Subcutaneous abdominal adipose tissue (tissue), 5 donors: ENCODE measurements around the gene ADGRF5.

Source experiments
- H3K27ac ChIP-seq: one replicate; pipeline ENCODE4 v1.7.0; 2013; ENCODE audit warnings: low read depth, mild to moderate bottlenecking, inconsistent platforms, low read length, moderate library complexity
- H3K27me3 ChIP-seq, 5 donors: one replicate each; pipeline ENCODE4 v1.7.0; 2013; ENCODE audit warnings: low read length in 5 of 5, inconsistent platforms in 1 of 5; ENCODE audit not compliant: control insufficient read depth in 5 of 5, insufficient read depth in 4 of 5
- H3K36me3 ChIP-seq, 5 donors: one replicate each; pipeline ENCODE4 v1.7.0; 2013; ENCODE audit warnings: low read length in 5 of 5; ENCODE audit not compliant: control insufficient read depth in 5 of 5, insufficient read depth in 5 of 5
- H3K4me1 ChIP-seq, 5 donors: one replicate each; pipeline ENCODE4 v1.7.0; 2013; ENCODE audit warnings: low read length in 5 of 5, mild to moderate bottlenecking in 3 of 5, moderate library complexity in 1 of 5; ENCODE audit not compliant: control insufficient read depth in 5 of 5, insufficient read depth in 5 of 5
- H3K4me3 ChIP-seq, 5 donors: one replicate each; pipeline ENCODE4 v1.7.0; 2013; ENCODE audit warnings: low read length in 5 of 5, low read depth in 1 of 5
- H3K9ac ChIP-seq, 5 donors: one replicate each; pipeline ENCODE4 v1.7.0; 2013; ENCODE audit warnings: low read length in 5 of 5, mild to moderate bottlenecking in 4 of 5, moderate library complexity in 3 of 5
- H3K9me3 ChIP-seq, 5 donors: one replicate each; pipeline ENCODE4 v1.7.0; 2013; ENCODE audit warnings: low read length in 5 of 5; ENCODE audit not compliant: control insufficient read depth in 5 of 5
- donor health status: healthy.
- donor health status: healthy.
- donor health status: healthy.
- donor health status: healthy.
- donor health status: healthy.

Gene ADGRF5

DNA sequence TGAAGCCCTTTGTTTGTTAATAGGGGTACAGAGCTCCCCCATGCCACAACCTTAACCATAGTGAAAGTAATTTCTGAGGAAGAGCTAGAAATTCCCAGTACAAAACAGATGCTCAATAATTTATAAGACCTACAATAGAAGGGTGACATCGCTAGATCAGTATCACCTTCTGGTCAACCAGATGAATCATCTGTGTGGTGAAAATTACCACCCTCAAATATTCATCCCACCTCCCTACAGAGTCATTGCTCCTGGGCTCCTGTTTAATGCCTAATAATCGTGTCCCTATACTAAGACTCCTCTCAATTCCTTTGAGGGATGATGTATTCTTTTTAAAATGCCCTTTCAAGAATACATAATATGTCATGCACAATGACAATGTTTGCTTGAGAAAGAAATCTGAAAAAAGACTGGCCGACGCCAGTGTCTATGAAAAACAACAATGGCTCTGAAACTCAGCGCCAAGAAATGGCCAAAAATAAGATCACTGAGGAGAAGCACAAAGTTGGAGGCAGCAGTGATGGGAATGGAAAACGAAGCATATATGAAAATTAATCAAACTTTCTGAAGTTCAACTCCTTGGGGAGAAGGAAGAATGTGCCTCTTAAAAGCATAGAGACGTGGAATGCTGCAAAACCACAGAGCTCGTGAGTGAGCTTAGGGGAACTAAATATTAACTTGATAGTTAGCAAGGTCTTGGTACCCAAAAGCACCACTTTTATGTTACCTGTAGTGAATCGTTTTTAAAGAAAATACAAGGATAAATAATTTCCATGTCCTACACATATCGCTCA lies 11.0 kb upstream of the ADGRF5 start:
- no peaks in the 10 kb centered on the region for H3K9me3 ChIP-seq
- H3K9ac ChIP-seq: no peak overlapping the region
- H3K36me3 ChIP-seq: no peaks in the 10 kb centered on the region
- peaks cover 0 to 46% (median 5%) of the 10 kb centered on the region in 5 donors for H3K4me1 ChIP-seq
- H3K27ac ChIP-seq: peak overlapping the region; percentile 78
- peaks cover 0 to 4% (median 0%) of the 10 kb centered on the region in 5 donors for H3K27me3 ChIP-seq
- H3K4me3 ChIP-seq: peak overlapping the region in 1 of 5 donors; percentile 8

- H3K4me3 ChIP-seq: no peak overlapping the region
- H3K4me1 ChIP-seq: peaks cover 0 to 42% (median 5%) of the 10 kb centered on the region in 5 donors
- no peaks in the 10 kb centered on the region for H3K9me3 ChIP-seq
- H3K9ac ChIP-seq: no peak overlapping the region
- H3K27ac ChIP-seq: peak overlapping the region; percentile 33
- H3K36me3 ChIP-seq: no peaks in the 10 kb centered on the region
- peaks cover 0 to 3% (median 0%) of the 10 kb centered on the region in 5 donors for H3K27me3 ChIP-seq
These were observed 9.7 kb upstream of the ADGRF5 start for GRCh38 chr6:46931416-46931815.

DNA sequence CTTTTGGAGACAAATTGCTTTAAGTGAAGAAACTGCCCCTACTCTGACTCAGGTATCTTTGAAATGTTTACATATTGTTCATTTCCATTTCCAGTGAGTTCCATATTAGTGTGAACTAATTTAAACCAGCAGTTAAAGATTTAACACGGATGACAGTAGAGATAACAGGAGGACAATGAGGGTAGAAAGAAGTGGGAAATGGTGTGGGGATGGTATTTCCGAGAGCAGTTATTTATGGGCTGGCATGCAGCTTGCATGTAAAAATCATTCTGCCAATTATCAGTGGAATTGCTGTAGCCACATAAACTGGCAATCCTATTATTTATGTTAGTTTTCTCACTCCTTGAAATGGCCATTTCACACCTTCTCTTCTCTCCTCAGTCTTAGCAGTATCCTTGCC lies 8.6 kb upstream of the ADGRF5 start:
- Histone ChIP-seq H3K9ac (no peak overlapping the region), H3K27ac (no peak overlapping the region), H3K4me3 (no peak overlapping the region), H3K9me3 (no peaks in the 10 kb centered on the region), H3K36me3 (no peaks in the 10 kb centered on the region), H3K27me3 (peaks cover 0 to 3% (median 0%) of the 10 kb centered on the region in 5 donors), H3K4me1 (peaks cover 0 to 37% (median 9%) of the 10 kb centered on the region in 5 donors)

GRCh38 chr6:46927066-46927465 lies 5.3 kb upstream of the ADGRF5 start:
- H3K36me3 ChIP-seq: no peaks in the 10 kb centered on the region
- no peak overlapping the region for H3K27ac ChIP-seq
- no peaks in the 10 kb centered on the region for H3K9me3 ChIP-seq
- peaks cover 0 to 38% (median 9%) of the 10 kb centered on the region in 5 donors for H3K4me1 ChIP-seq
- no peak overlapping the region for H3K9ac ChIP-seq
- H3K27me3 ChIP-seq: peaks cover 0 to 3% (median 0%) of the 10 kb centered on the region in 5 donors
- H3K4me3 ChIP-seq: no peak overlapping the region

GRCh38 chr6:46926481-46926880 lies 4.7 kb upstream of the ADGRF5 start:
- Histone ChIP-seq H3K36me3 (no peaks in the 10 kb centered on the region), H3K27ac (no peak overlapping the region)

DNA sequence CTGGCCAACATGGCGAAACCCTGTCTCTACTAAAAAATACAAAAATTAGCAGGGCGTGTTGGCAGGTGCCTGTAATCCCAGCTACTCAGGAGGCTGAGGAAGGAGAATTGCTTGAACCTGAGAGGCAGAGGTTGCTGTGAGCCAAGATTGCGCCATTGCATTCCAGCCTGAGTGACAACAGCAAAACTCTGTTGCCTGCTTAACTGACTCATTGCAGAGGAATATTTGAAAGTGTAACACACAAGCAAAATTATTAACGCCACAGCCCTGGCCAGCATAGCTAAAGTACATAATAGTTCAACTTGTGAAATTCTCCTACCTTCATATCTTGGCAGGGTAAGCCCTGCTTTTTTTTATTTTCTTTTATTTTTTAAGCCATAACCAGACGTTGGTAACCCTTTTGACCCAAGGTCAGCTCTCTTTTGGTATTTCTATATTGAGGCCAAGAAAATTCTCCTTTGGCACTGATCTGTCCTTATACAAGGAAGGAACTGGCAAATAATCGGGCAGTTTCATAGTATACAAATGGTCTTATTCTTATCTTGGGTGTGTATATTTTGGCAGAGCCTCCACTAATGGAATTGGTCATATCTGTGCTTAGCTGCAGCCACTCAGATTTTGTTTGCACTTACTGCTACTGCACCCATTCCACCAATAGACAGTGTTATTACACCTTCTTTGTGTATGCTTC lies 4.0 kb upstream of the ADGRF5 start:
- H3K4me1 ChIP-seq: peaks cover 0 to 35% (median 9%) of the 10 kb centered on the region in 5 donors
- no peaks in the 10 kb centered on the region for H3K9me3 ChIP-seq
- H3K9ac ChIP-seq: no peak overlapping the region
- H3K36me3 ChIP-seq: no peaks in the 10 kb centered on the region
- H3K4me3 ChIP-seq: no peak overlapping the region
- peaks cover 0 to 2% (median 0%) of the 10 kb centered on the region in 5 donors for H3K27me3 ChIP-seq
- no peak overlapping the region for H3K27ac ChIP-seq

More at GRCh38 chr6:46926481-46926880, 4.7 kb upstream of the ADGRF5 start:
- H3K9me3 ChIP-seq: no peaks in the 10 kb centered on the region
- no peak overlapping the region for H3K9ac ChIP-seq
- peaks cover 0 to 38% (median 9%) of the 10 kb centered on the region in 5 donors for H3K4me1 ChIP-seq
- H3K4me3 ChIP-seq: no peak overlapping the region
- H3K27me3 ChIP-seq: peaks cover 0 to 3% (median 0%) of the 10 kb centered on the region in 5 donors

- peak overlapping the region; percentile 81 for H3K27ac ChIP-seq
- peaks cover 0 to 38% (median 9%) of the 10 kb centered on the region in 5 donors for H3K4me1 ChIP-seq
- peaks cover 0 to 2% (median 0%) of the 10 kb centered on the region in 5 donors for H3K27me3 ChIP-seq
- H3K9me3 ChIP-seq: no peaks in the 10 kb centered on the region
- peak overlapping the region in 3 of 5 donors; percentile 6 to 26 (median 17) for H3K4me3 ChIP-seq
- H3K9ac ChIP-seq: peak overlapping the region in 1 of 5 donors; percentile 40
- H3K36me3 ChIP-seq: no peaks in the 10 kb centered on the region
These were observed 1.7 kb upstream of the ADGRF5 start for GRCh38 chr6:46923476-46923875.

DNA sequence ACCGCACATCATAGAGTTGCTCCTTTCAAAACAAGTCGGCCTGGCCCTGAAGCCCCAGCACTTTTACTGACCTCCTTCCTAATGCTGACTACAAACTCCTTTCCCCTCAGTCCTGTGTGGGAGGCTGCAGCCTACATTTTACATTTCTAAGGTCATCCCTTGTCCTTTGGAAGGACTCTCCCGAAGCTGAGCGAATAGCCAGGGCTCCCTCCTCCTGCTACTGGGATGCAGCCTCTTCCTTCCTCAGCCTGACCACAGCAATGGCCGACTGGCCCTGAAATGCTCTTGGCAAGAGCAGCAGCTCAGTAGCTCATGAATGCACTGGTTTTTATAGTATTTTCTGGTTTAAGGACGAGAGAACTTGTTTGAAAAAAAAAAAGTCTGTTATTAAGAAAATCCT lies 679 bp downstream of the ADGRF5 start:
- Histone ChIP-seq H3K4me3 (peak overlapping the region; percentile 28 to 83 (median 69)), H3K9me3 (no peaks in the 10 kb centered on the region), H3K36me3 (no peaks in the 10 kb centered on the region), H3K27ac (peak overlapping the region; percentile 81), H3K9ac (peak overlapping the region in 4 of 5 donors; percentile 21 to 82 (median 58)), H3K27me3 (peaks cover 0 to 2% (median 0%) of the 10 kb centered on the region in 5 donors), H3K4me1 (peaks cover 0 to 48% (median 3%) of the 10 kb centered on the region in 5 donors)

- H3K27me3 ChIP-seq: peaks cover 0 to 2% (median 0%) of the 10 kb centered on the region in 5 donors
- peak overlapping the region in 1 of 5 donors; percentile 72 for H3K9ac ChIP-seq
- peaks cover 0 to 58% (median 2%) of the 10 kb centered on the region in 5 donors for H3K4me1 ChIP-seq
- H3K4me3 ChIP-seq: peak overlapping the region in 4 of 5 donors; percentile 38 to 83 (median 75)
- H3K9me3 ChIP-seq: no peaks in the 10 kb centered on the region
- H3K36me3 ChIP-seq: no peaks in the 10 kb centered on the region
- peak overlapping the region; percentile 72 for H3K27ac ChIP-seq
These were observed 2.9 kb downstream of the ADGRF5 start for GRCh38 chr6:46918806-46919205.
